PC-9 (cell line): Measurements from ENCODE around the gene GPR35. TPM values are rescaled to one million over a fixed set of nuclear protein-coding genes. Genes with fewer than 3 reads are reported as not detected.

Experiments used
- BruUV-seq: library from RNA; stranded (reverse); fragments of 400-500 nt; replicated peaks from 2 replicates; lab custom pipeline; 2021; lab: Mats Ljungman, UMichigan
- CTCF ChIA-PET: fragments of 300-600 bp; sonication (Branson Sonifier 250); formaldehyde crosslinking; loops from one replicate; lab custom pipeline; 2022; ENCODE audit warnings: antibody characterized with exemption; lab: Charles Lee
- POLR2A ChIA-PET: fragments of 300-600 bp; sonication (Branson Sonifier 250); formaldehyde crosslinking; loops from one replicate; lab custom pipeline; 2022; ENCODE audit warnings: antibody characterized with exemption; ENCODE audit not compliant: unreplicated experiment; lab: Charles Lee
- DNase-seq, 2 experiments: peaks; one replicate each; pipeline versions ENCODE4 v3.0.0 to v3.0.0-alpha.2; 2015 to 2022; ENCODE audit warnings: mixed read lengths in 1 of 2
- H2AFZ ChIP-seq: fragments of 200-600 bp; sonication (generic); 2 replicates; pipeline ENCODE4 v1.8.1; 2017; ENCODE audit warnings: antibody characterized with exemption
- H3F3A ChIP-seq: fragments of 200-600 bp; sonication (generic); 2 replicates; pipeline ENCODE4 v1.8.1; 2017; ENCODE audit warnings: antibody characterized with exemption, mild to moderate bottlenecking, low read depth; ENCODE audit not compliant: insufficient read depth
- H3K27ac ChIP-seq: fragments of 200-600 bp; sonication (generic); 2 replicates; pipeline ENCODE4 v1.6.1; 2016; ENCODE audit warnings: mixed run types
- H3K27me3 ChIP-seq: fragments of 200-600 bp; sonication (generic); 2 replicates; pipeline ENCODE4 v1.6.1; 2016; ENCODE audit warnings: low read depth, mixed run types; ENCODE audit not compliant: insufficient read depth
- H3K36me3 ChIP-seq: fragments of 200-600 bp; sonication (generic); 2 replicates; pipeline ENCODE4 v1.6.1; 2016; ENCODE audit warnings: low read depth, mixed run types
- H3K4me1 ChIP-seq: fragments of 200-600 bp; sonication (generic); replicated peaks from 2 replicates; pipeline ENCODE4 v1.6.1; 2016; ENCODE audit warnings: mixed run types; ENCODE audit not compliant: insufficient read depth
- H3K4me2 ChIP-seq: fragments of 200-600 bp; sonication (generic); 2 replicates; pipeline ENCODE4 v1.6.1; 2017; ENCODE audit warnings: mixed run types
- H3K4me3 ChIP-seq: fragments of 200-600 bp; sonication (generic); 2 replicates; pipeline ENCODE4 v1.6.1; 2016; ENCODE audit warnings: mixed run types
- H3K79me2 ChIP-seq: fragments of 200-600 bp; sonication (generic); 2 replicates; pipeline ENCODE4 v1.6.1; 2017; ENCODE audit warnings: low read depth, mixed run types
- H3K9me2 ChIP-seq: fragments of 200-600 bp; sonication (generic); 2 replicates; pipeline ENCODE4 v1.8.1; 2017; ENCODE audit warnings: mild to moderate bottlenecking; ENCODE audit not compliant: insufficient read depth
- H3K9me3 ChIP-seq: fragments of 200-600 bp; sonication (generic); 2 replicates; pipeline ENCODE4 v1.8.1; 2016; ENCODE audit warnings: low read depth; ENCODE audit not compliant: insufficient read depth
- H4K20me1 ChIP-seq: fragments of 200-600 bp; sonication (generic); 2 replicates; pipeline ENCODE4 v1.8.1; 2017; ENCODE audit not compliant: insufficient read depth
- EZH2 ChIP-seq: fragments of 200-600 bp; sonication (generic); IDR thresholded peaks from 2 replicates; pipeline ENCODE4 v1.8.0; 2017; ENCODE audit warnings: antibody characterized with exemption, low read depth
- intact Hi-C: fragments of 100-400 bp; cut with micrococcal nuclease; formaldehyde crosslinking; loops from one replicate; pipeline ENCODE4 v1.10.0; 2022; ENCODE audit not compliant: unreplicated experiment
- total RNA-seq: library from RNA; stranded (reverse); gene quantifications from 2 replicates; pipeline ENCODE4 v1.2.3, GENCODE V29; 2021
- TF ChIP-seq, protein P1 (sequence below): fragments of 200-600 bp; sonication (generic); conservative IDR thresholded peaks from 2 replicates; pipeline ENCODE4 v1.6.1; 2017; ENCODE audit warnings: mixed run types, antibody characterized with exemption, mild to moderate bottlenecking, moderate library complexity

GPR35 gene
- total RNA-seq, 1 experiment from 2014 or later, result 1.1 TPM

DNA sequence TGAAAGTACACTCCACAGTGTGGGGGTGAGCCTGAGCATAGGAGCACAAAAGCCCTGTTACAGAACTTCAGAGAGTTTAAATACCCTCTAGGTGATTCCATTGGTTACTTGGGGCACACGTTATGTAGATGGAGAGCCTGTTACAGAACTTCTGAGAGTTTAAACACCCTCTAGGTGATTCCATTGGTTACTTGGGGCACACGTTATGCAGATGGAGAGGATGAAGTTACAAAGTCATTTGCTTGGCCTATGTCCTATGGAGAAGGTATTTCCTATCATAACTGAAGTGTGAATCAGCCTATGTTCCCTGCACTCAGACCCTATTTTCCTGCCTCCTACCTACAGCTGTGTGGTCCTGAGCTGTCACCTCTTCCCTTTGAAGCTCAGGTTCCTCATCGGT lies 42.5 kb upstream of the GPR35 start:
- peaks cover 66% of the 10 kb centered on the region for H3K4me1 ChIP-seq

DNA sequence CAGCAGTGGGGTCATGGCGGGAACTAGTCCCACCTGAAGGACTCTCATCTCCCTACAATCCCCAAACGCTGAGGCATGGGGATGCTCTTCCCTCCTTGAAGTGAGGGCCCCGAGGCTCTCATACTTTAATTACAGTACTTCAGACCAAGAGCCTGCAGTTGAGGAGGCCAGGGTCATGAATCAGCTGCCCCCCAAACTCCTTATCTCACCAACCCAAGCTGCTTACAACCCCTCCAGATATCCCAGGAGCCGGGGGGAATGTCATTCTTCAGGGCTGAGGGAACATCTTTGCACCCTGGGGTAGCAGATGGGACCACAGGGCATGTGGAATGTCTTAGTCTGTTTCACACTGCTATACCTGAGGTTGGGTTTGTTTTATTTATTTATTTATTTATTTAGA lies 41.5 kb upstream of the GPR35 start:
- ChIA-PET CTCF (no interaction called here), POLR2A (no interaction called here)
- H3K27me3 ChIP-seq, result no peaks in the 10 kb centered on the region
- peaks cover 65% of the 10 kb centered on the region for H3K4me1 ChIP-seq
- H3K9me3 ChIP-seq, result no peaks in the 10 kb centered on the region
- no peaks in the 10 kb centered on the region; the same call in 1 of the 2 replicates for H3K36me3 ChIP-seq
- H2AFZ ChIP-seq, result no peak overlapping the region
- no peak overlapping the region; the same call in 1 of the 2 replicates for H3K4me2 ChIP-seq
- no peak overlapping the region for H3K27ac ChIP-seq
- peaks cover 84% of the 10 kb centered on the region for H3K79me2 ChIP-seq
- intact Hi-C loops, result no loop called here
- BruUV-seq, result no TSS peak
- H3K9me2 ChIP-seq, result no peaks in the 10 kb centered on the region
- TF ChIP-seq EZH2, result no peak
- TF ChIP-seq, protein P1, sequence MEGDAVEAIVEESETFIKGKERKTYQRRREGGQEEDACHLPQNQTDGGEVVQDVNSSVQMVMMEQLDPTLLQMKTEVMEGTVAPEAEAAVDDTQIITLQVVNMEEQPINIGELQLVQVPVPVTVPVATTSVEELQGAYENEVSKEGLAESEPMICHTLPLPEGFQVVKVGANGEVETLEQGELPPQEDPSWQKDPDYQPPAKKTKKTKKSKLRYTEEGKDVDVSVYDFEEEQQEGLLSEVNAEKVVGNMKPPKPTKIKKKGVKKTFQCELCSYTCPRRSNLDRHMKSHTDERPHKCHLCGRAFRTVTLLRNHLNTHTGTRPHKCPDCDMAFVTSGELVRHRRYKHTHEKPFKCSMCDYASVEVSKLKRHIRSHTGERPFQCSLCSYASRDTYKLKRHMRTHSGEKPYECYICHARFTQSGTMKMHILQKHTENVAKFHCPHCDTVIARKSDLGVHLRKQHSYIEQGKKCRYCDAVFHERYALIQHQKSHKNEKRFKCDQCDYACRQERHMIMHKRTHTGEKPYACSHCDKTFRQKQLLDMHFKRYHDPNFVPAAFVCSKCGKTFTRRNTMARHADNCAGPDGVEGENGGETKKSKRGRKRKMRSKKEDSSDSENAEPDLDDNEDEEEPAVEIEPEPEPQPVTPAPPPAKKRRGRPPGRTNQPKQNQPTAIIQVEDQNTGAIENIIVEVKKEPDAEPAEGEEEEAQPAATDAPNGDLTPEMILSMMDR, result no peak
- no peak overlapping the region for H3K4me3 ChIP-seq
- no peak for DNase-seq
- peaks cover 52% of the 10 kb centered on the region for H3F3A ChIP-seq
- peaks cover 37% of the 10 kb centered on the region for H4K20me1 ChIP-seq

More for the DNA sequence above, 42.5 kb upstream of the GPR35 start:
- Histone ChIP-seq H4K20me1 (peaks cover 38% of the 10 kb centered on the region), H3K36me3 (no peaks in the 10 kb centered on the region; the same call in 1 of the 2 replicates), H3F3A (peaks cover 61% of the 10 kb centered on the region), H3K4me3 (no peak overlapping the region), H3K27me3 (no peaks in the 10 kb centered on the region), H3K79me2 (peaks cover 84% of the 10 kb centered on the region), H3K4me2 (no peak overlapping the region), H2AFZ (no peak overlapping the region), H3K27ac (no peak overlapping the region), H3K9me2 (no peaks in the 10 kb centered on the region), H3K9me3 (no peaks in the 10 kb centered on the region)
- CTCF ChIA-PET, result no interaction called here
- intact Hi-C loops, result no loop called here
- no TSS peak for BruUV-seq
- POLR2A ChIA-PET, result no interaction called here
- no peak for TF ChIP-seq EZH2
- TF ChIP-seq, protein P1, result no peak
- DNase-seq, result no peak

- CTCF ChIA-PET, result no interaction called here
- H3K9me2 ChIP-seq, result no peaks in the 10 kb centered on the region
- peak overlapping the region; percentile 97 for H3K4me2 ChIP-seq
- no peak overlapping the region for H2AFZ ChIP-seq
- intact Hi-C loops, result no loop called here
- H3K9me3 ChIP-seq, result no peaks in the 10 kb centered on the region
- H3K4me1 ChIP-seq, result peaks cover 57% of the 10 kb centered on the region
- POLR2A ChIA-PET, result no interaction called here
- DNase-seq, result peak in 1 of 2 experiments; percentile 46
- H3K27ac ChIP-seq, result no peak overlapping the region
- H3K4me3 ChIP-seq, result peak overlapping the region; percentile 83; the same call in 1 of the 2 replicates
- peaks cover 85% of the 10 kb centered on the region for H3K79me2 ChIP-seq
- BruUV-seq, result no TSS peak
- no peaks in the 10 kb centered on the region for H3K27me3 ChIP-seq
- H3F3A ChIP-seq, result peaks cover 44% of the 10 kb centered on the region
- no peaks in the 10 kb centered on the region; the same call in 1 of the 2 replicates for H3K36me3 ChIP-seq
- no peak for TF ChIP-seq EZH2
- TF ChIP-seq, protein P1, result no peak
- H4K20me1 ChIP-seq, result peaks cover 33% of the 10 kb centered on the region
Measured at GRCh38 chr2:240584486-240585031, 40.7 kb upstream of the GPR35 start.
